AG04449 (cell line): ENCODE measurements around the gene WDR59.
"Not testable (repeated sequence)": the region's sequence is repeated elsewhere in the genome, so short reads cannot be mapped to it uniquely, and the experiment has no call there.

ENCODE experiments used
- CTCF ChIA-PET: fragments of 350-600 bp; formaldehyde crosslinking; extraction: SDS; loops from one replicate; lab custom pipeline; 2021; ENCODE audit warnings: antibody characterized with exemption; lab: Yijun Ruan, JAX
- POLR2A ChIA-PET: fragments of 400-600, 350-600 bp; formaldehyde crosslinking; extraction: SDS; loops from one replicate; lab custom pipeline; 2020; ENCODE audit warnings: antibody characterized with exemption, inconsistent platforms; lab: Yijun Ruan, JAX
- DNase-seq: peaks from one replicate; pipeline ENCODE4 v3.0.0-alpha.2; 2010; ENCODE audit warnings: low read depth, low spot score
- H3K4me3 ChIP-seq: 2 replicates; pipeline ENCODE4 v1.5.1; 2011; ENCODE audit warnings: low read depth, mild to moderate bottlenecking, control low read depth, low read length
- TF ChIP-seq, protein P1 (sequence below): IDR thresholded peaks from one replicate; pipeline ENCODE4 v1.5.1; 2011; ENCODE audit warnings: mild to moderate bottlenecking, moderate library complexity, low read length, control low read depth, inconsistent platforms; ENCODE audit not compliant: insufficient read depth; ENCODE audit errors: missing control alignments

WDR59 gene

DNA sequence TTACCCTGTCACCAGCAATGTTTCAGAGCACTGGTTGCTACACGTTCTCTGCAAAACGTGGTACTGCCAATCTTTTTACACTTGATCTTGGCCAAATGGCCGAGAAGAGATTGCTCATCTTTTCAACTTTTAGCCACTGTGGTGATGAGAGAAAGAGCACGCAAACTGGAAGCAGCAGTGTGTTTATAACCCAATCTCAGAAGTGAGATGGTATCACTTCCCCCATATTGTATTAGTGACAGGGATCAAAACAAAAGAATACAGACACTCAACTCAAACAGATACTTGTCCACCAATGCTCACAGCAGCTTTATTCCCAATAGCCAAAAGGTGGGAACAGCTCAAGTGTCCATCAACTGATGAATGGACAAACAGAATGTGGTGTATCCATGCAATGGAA is 138.2 kb downstream of the WDR59 start:
- CTCF ChIA-PET: interaction anchor here (2.2 to 2.3 kb wide), 2 partner anchors 15 to 16 kb away, joined by 11 to 20 read pairs; no protein-coding TSS in a partner anchor
- no peak for DNase-seq
- TF ChIP-seq, protein P1, sequence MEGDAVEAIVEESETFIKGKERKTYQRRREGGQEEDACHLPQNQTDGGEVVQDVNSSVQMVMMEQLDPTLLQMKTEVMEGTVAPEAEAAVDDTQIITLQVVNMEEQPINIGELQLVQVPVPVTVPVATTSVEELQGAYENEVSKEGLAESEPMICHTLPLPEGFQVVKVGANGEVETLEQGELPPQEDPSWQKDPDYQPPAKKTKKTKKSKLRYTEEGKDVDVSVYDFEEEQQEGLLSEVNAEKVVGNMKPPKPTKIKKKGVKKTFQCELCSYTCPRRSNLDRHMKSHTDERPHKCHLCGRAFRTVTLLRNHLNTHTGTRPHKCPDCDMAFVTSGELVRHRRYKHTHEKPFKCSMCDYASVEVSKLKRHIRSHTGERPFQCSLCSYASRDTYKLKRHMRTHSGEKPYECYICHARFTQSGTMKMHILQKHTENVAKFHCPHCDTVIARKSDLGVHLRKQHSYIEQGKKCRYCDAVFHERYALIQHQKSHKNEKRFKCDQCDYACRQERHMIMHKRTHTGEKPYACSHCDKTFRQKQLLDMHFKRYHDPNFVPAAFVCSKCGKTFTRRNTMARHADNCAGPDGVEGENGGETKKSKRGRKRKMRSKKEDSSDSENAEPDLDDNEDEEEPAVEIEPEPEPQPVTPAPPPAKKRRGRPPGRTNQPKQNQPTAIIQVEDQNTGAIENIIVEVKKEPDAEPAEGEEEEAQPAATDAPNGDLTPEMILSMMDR: no peak
- POLR2A ChIA-PET: no interaction called here
- H3K4me3 ChIP-seq: no peak overlapping the region

DNA sequence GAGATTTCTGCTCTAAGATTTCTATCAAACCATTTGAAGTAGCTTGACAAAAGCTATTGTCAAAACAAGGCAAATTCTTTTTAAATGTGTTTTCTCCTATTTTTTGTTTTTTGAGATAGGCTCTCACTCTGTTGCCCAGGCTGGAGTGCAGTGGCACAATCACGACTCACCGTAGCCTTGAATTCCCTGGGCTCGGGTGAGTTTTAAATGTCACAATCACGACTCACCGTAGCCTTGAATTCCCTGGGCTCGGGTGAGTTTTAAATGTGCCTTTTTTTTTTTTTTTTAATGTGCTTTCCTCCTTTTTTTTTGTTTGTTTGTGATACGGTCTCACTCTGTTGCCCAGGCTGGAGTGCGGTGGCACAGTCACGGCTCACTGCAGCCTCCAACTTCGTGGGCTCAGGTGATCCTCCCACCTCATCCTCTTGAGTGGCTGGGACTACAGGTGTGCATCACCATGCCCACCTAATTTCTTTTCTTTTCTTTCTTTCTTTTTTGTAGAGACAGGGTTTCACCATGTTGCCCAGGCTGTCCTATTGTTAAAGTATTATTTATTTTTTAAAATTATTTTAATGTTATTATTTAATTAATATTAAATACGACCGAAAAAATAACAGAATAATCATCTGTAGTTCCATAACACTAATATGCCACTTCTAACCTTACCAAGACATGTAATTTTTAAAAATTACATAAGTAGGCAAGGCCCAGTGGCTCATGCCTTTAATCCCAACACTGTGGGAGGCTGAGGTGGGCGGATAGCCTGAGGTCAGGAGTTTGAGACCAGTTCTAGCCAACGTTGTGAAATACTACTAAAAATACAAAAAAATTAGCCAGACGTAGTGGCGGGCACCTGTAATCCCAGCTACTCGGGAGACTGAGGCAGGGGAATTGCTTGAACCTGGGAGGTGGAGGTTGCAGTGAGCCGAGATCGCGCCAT is 140.6 kb downstream of the WDR59 start:
- TF ChIP-seq, protein P1: no peak
- ChIA-PET CTCF (interaction anchor here (2.2 kb wide), 1 partner anchor 18 kb away, joined by 11 read pairs; no protein-coding TSS in a partner anchor), POLR2A (no interaction called here)
- DNase-seq: no peak
- H3K4me3 ChIP-seq: no peak overlapping the region

DNA sequence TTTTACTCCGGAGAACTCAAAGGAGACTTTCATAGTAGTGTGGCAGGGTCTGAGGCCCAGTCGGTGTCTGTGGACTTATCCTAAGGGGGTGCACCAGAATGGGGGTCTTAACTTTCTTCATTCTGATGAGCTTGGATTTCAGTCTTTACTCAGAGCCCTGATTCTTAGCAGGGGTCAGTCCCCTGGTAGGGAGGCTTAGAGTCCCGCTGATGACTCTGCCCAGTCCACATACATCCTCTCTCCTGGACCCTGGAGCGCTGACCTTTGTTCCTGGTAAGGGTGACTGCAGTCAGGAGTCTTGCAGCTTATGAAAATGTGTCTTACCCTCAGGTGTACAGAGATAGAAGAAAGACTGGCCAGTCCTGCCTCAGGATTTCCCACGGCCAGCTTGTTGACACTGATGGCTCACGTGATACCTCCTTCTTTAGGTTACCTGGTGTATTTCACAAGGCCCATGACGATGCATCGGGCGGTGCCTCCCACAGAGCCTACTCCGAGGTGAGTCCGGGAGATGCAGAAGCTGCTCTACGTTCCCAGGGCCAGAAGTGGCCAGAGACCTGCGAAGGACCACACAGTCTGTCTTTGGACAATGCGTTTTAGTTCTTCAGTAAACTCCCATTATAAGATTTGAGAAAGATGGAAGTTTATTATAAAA is 141.4 kb downstream of the WDR59 start:
- POLR2A ChIA-PET, DNase-seq, H3K4me3 ChIP-seq: not testable (repeated sequence)
- CTCF ChIA-PET: interaction anchor here (2.0 kb wide), 1 partner anchor 19 kb away, joined by 7 read pairs; no protein-coding TSS in a partner anchor

DNA sequence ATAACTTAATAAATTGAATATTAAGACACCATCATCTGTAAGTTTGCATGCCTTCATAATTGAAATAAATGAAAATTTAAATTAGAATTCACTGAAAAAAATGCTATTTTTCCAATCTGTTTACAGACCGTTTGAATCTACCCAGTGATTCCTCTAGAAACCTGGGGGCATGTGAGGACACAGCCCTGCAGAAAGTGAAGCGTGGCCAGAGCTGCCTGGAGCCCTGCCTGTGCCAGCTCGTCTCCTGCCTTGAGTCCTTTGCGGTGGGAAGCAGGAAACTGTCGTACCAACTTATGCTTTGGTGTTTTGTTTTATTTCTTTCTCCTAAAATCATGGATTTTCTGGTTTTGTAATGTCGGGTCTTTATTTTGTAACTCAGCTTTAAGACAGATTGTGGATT is 142.5 kb downstream of the WDR59 start:
- ChIA-PET CTCF (interaction anchor here (2.0 kb wide), 1 partner anchor 21 kb away, joined by 7 read pairs; no protein-coding TSS in a partner anchor), POLR2A (no interaction called here)
- TF ChIP-seq, protein P1: no peak
- DNase-seq: no peak
- no peak overlapping the region for H3K4me3 ChIP-seq

DNA sequence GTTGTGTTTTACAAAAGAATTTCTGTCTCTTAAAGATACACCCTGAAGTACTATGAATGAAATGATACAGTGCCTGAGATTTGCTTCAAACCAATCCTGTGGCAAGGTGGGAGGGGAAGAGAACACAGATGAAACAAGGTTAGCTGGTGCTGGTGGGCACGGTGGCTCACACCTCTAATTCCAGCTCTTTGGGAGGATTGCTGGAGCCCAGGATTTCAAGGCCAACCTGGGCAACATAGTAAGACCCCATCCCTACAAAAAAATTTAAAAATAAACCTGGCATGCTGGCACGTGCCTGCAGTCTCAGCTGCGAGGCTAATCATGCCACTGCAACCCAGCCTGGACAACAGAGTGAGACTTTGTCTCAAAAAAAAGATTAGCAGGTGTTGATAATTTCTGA is 143.0 kb downstream of the WDR59 start:
- ChIA-PET CTCF (interaction anchor here (2.0 kb wide), 1 partner anchor 21 kb away, joined by 7 read pairs; no protein-coding TSS in a partner anchor), POLR2A (no interaction called here)
- H3K4me3 ChIP-seq: no peak overlapping the region
- TF ChIP-seq, protein P1: no peak
- no peak for DNase-seq

DNA sequence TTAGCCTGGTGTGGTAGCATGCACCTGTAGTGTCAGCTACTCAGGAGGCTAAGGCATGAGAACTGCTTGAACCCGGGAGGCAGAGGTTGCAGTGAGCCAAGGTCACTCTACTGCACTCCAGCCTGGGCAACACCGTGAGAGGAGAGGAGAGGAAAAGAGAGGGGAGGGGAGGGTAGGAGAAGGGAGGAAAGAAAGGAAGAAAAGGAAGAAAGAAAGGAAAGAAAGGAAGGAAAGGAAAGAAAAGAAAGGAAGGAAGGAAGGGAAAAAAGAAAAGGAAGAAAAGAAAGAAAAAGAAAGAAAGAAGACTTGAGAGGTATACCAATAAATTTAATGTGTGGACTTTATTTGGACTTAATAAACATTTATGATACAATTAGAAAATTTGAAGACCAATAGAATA is 143.5 kb downstream of the WDR59 start:
- DNase-seq: no peak
- ChIA-PET CTCF (interaction anchor here (2.0 kb wide), 1 partner anchor 21 kb away, joined by 7 read pairs; no protein-coding TSS in a partner anchor), POLR2A (no interaction called here)
- TF ChIP-seq, protein P1: no peak
- H3K4me3 ChIP-seq: no peak overlapping the region
